B cell (primary cell): ENCODE data around the gene RBM33. TPM values are rescaled to one million over a fixed set of nuclear protein-coding genes. Genes with fewer than 3 reads are reported as not detected.

Experiments used
- ATAC-seq: fragments of 200-7000 bp; cut with Tn5 transposase; one replicate; pipeline ENCODE4 v1.10.0; 2021; ENCODE audit warnings: low read depth, mild to moderate bottlenecking, moderate number of reproducible peaks, moderate library complexity
- CTCF ChIA-PET: fragments of 350-600 bp; sonication (Branson Sonifier 250); formaldehyde crosslinking; loops from one replicate; lab custom pipeline; 2021; ENCODE audit warnings: antibody characterized with exemption, inconsistent platforms; lab: Charles Lee
- POLR2A ChIA-PET: fragments of 350-600 bp; sonication (Branson Sonifier 250); formaldehyde crosslinking; loops from one replicate; lab custom pipeline; 2021; ENCODE audit warnings: antibody characterized with exemption; lab: Charles Lee
- DNase-seq: peaks from one replicate; pipeline ENCODE4 v3.0.0; 2013
- H2AFZ ChIP-seq: 2 replicates; pipeline ENCODE4 v1.6.1; 2012; ENCODE audit warnings: mild to moderate bottlenecking, low read depth, low read length; ENCODE audit not compliant: insufficient read depth, poor library complexity, severe bottlenecking
- H3K27ac ChIP-seq, 2 donors: 1 replicate in 1 of 2; 2 replicates in 1 of 2; pipeline ENCODE4 v1.5.1; 2012 to 2013; ENCODE audit warnings: low read length in 2 of 2, mild to moderate bottlenecking in 2 of 2, moderate library complexity in 1 of 2
- H3K27me3 ChIP-seq, 4 experiments: fragments of 200-600 bp in 1 of 4; sonication (generic) in 1 of 4; replicated peaks in 1 of 4; 1 replicate in 2 of 4; 2 replicates in 2 of 4; pipeline versions ENCODE4 v1.6.1 to v1.7.0; 2013 to 2016; ENCODE audit warnings: low read length in 3 of 4, mild to moderate bottlenecking in 2 of 4, mixed read lengths in 1 of 4, moderate library complexity in 1 of 4; ENCODE audit not compliant: insufficient read depth in 4 of 4, control insufficient read depth in 3 of 4; ENCODE audit errors: control extremely low read depth in 1 of 4
- H3K36me3 ChIP-seq, 2 experiments: replicated peaks in 1 of 2; 1 replicate in 1 of 2; 2 replicates in 1 of 2; pipeline versions ENCODE4 v1.6.1 to v1.7.1; 2013; ENCODE audit warnings: low read length in 1 of 2; ENCODE audit not compliant: insufficient read depth in 2 of 2, control insufficient read depth in 1 of 2; ENCODE audit errors: control extremely low read depth in 1 of 2, extremely low read depth in 1 of 2
- H3K4me1 ChIP-seq, 2 donors: fragments of 200-600 bp in 1 of 2; sonication (generic) in 1 of 2; 1 replicate in 1 of 2; 2 replicates in 1 of 2; pipeline versions ENCODE4 v1.5.1 to v1.6.1; 2013 to 2017; ENCODE audit warnings: low read length in 2 of 2; ENCODE audit not compliant: control insufficient read depth in 2 of 2, insufficient read depth in 2 of 2
- H3K4me2 ChIP-seq: replicated peaks from 2 replicates; pipeline ENCODE3; 2012; ENCODE audit warnings: mild to moderate bottlenecking, low read depth, low read length; ENCODE audit not compliant: poor library complexity, severe bottlenecking
- H3K4me3 ChIP-seq, 5 experiments: fragments of 200-600 bp in 1 of 5; sonication (generic) in 1 of 5; 1 replicate in 3 of 5; 2 replicates in 2 of 5; pipeline versions ENCODE4 v1.5.1 to v1.7.0; 2011 to 2016; ENCODE audit warnings: low read length in 4 of 5, mild to moderate bottlenecking in 4 of 5, low read depth in 2 of 5, control low read depth in 1 of 5, moderate library complexity in 1 of 5; ENCODE audit not compliant: insufficient read depth in 1 of 5; ENCODE audit errors: control extremely low read depth in 1 of 5, extremely low read depth in 1 of 5
- H3K79me2 ChIP-seq: fragments of 200-600 bp; sonication (generic); one replicate; pipeline ENCODE4 v1.6.0; 2016; ENCODE audit warnings: low read length; ENCODE audit not compliant: control insufficient read depth, insufficient read depth
- H3K9ac ChIP-seq: fragments of 200-600 bp; sonication (generic); 2 replicates; pipeline ENCODE4 v1.6.1; 2017; ENCODE audit warnings: mild to moderate bottlenecking, low read length, moderate library complexity
- H3K9me3 ChIP-seq, 3 donors: one replicate each; pipeline versions ENCODE4 v1.6.1 to v1.7.1; 2013; ENCODE audit warnings: low read length in 2 of 3; ENCODE audit not compliant: control insufficient read depth in 2 of 3, insufficient read depth in 1 of 3; ENCODE audit errors: control extremely low read depth in 1 of 3
- H4K20me1 ChIP-seq: 2 replicates; pipeline ENCODE4 v1.6.0; 2012; ENCODE audit warnings: mild to moderate bottlenecking, low read length; ENCODE audit not compliant: insufficient read depth, control insufficient read depth, poor library complexity, severe bottlenecking
- H3K27ac Mint-ChIP-seq: one replicate; pipeline ENCODE4 v1.8.0; 2021; ENCODE audit warnings: mixed read lengths
- H3K27me3 Mint-ChIP-seq: one replicate; pipeline ENCODE4 v1.8.0; 2021; ENCODE audit warnings: mixed read lengths
- H3K4me1 Mint-ChIP-seq: one replicate; pipeline ENCODE4 v1.8.0; 2021; ENCODE audit warnings: mixed read lengths
- H3K4me3 Mint-ChIP-seq: one replicate; pipeline ENCODE4 v1.8.0; 2021; ENCODE audit warnings: mixed read lengths
- H3K9me3 Mint-ChIP-seq: one replicate; pipeline ENCODE4 v1.8.0; 2022; ENCODE audit warnings: mixed read lengths; ENCODE audit not compliant: insufficient read depth
- EZH2 ChIP-seq: IDR thresholded peaks from 2 replicates; pipeline ENCODE4 v1.6.1; 2012; ENCODE audit warnings: borderline replicate concordance, low read depth, mild to moderate bottlenecking, moderate library complexity, low read length; ENCODE audit not compliant: insufficient read depth, poor library complexity, severe bottlenecking
- WGBS: methylation state at CpG from one replicate; pipeline ENCODE4 v1.1.5; 2013; ENCODE audit warnings: missing lambda C conversion rate; ENCODE audit not compliant: insufficient coverage; 5-methylcytosine and 5-hydroxymethylcytosine counted together
- intact Hi-C: fragments of 100-400 bp; cut with micrococcal nuclease; formaldehyde crosslinking; loops from one replicate; pipeline ENCODE4 v1.10.0; 2022
- polyA plus RNA-seq: library from polyadenylated mRNA; depleted of rRNA; stranded (reverse); fragments of >200 nt; gene quantifications from 2 replicates; pipeline ENCODE4 v1.2.3, GENCODE V29; 2012
- total RNA-seq, 2 donors: library from RNA; stranded (reverse); fragments of 120-200 nt in 1 of 2; gene quantifications; 1 replicate in 1 of 2; 2 replicates in 1 of 2; pipeline versions ENCODE4 v1.2.3 to v1.2.4, GENCODE V29; 2013 to 2022
- TF ChIP-seq, protein P1 (sequence below): fragments of 200-600 bp; IDR thresholded peaks from one replicate; pipeline ENCODE4 v1.8.0; 2022; ENCODE audit warnings: antibody characterized with exemption, mild to moderate bottlenecking

The RBM33 gene
- total and polyA plus RNA-seq, 2 donors (not counting 1 experiment from before 2014, with no cell fraction given), result 33.5 to 189 TPM

DNA sequence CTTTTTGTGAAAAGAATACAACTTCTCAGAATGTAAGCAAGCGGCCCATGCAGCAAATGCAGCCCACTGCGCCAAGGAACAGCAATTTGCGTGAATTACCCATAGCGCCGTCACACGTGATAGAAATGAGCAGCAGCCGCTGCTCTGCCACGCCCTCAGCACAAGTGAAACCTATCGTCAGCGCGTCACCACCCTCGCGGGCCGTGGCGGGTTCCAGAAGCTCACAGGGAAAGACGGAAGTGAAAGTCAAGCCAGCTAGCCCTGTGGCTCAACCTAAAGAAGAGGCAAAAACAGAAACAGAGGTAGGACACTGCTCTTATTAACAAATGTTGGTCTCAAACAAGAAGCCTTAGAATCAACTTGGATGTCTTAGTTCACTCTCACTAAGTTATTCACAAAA is 97.3 kb downstream of the RBM33 start:
- peaks cover 33% of the 10 kb centered on the region for H3K4me1 Mint-ChIP-seq
- TF ChIP-seq, protein P1, sequence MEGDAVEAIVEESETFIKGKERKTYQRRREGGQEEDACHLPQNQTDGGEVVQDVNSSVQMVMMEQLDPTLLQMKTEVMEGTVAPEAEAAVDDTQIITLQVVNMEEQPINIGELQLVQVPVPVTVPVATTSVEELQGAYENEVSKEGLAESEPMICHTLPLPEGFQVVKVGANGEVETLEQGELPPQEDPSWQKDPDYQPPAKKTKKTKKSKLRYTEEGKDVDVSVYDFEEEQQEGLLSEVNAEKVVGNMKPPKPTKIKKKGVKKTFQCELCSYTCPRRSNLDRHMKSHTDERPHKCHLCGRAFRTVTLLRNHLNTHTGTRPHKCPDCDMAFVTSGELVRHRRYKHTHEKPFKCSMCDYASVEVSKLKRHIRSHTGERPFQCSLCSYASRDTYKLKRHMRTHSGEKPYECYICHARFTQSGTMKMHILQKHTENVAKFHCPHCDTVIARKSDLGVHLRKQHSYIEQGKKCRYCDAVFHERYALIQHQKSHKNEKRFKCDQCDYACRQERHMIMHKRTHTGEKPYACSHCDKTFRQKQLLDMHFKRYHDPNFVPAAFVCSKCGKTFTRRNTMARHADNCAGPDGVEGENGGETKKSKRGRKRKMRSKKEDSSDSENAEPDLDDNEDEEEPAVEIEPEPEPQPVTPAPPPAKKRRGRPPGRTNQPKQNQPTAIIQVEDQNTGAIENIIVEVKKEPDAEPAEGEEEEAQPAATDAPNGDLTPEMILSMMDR, result no peak
- TF ChIP-seq EZH2, result no peak

GRCh38 chr7:155743177-155743576 is 98.7 kb downstream of the RBM33 start:
- no peak overlapping the region for H3K4me2 ChIP-seq
- no peak overlapping the region for H3K9ac ChIP-seq
- Mint-ChIP-seq H3K4me3 (no peak overlapping the region), H3K4me1 (peaks cover 32% of the 10 kb centered on the region), H3K27me3 (no peaks in the 10 kb centered on the region), H3K27ac (no peak overlapping the region), H3K9me3 (no peaks in the 10 kb centered on the region)
- peaks cover 48% of the 10 kb centered on the region for H3K79me2 ChIP-seq
- H3K27me3 ChIP-seq, result no peaks in the 10 kb centered on the region
- ChIA-PET POLR2A (interaction anchor here (1.3 kb wide), 1 partner anchor 13 kb away, joined by 3 read pairs; no protein-coding TSS in a partner anchor), CTCF (interaction anchor here (1.2 to 14.4 kb wide), 3 partner anchors 10 to 146 kb away, joined by 3 to 242 read pairs (median 7); no protein-coding TSS in a partner anchor)
- TF ChIP-seq EZH2, result no peak
- TF ChIP-seq, protein P1, result no peak
- no peak for ATAC-seq
- H3K4me1 ChIP-seq, result no peaks in the 10 kb centered on the region
- peak overlapping the region in 1 of 2 donors; percentile 45 for H3K27ac ChIP-seq
- H2AFZ ChIP-seq, result no peak overlapping the region
- peaks cover 0 to 3% (median 0%) of the 10 kb centered on the region in 3 donors for H3K9me3 ChIP-seq
- WGBS, result no CpG with 5 or more reads among the region's 4 CpGs
- H3K4me3 ChIP-seq, result no peak overlapping the region
- DNase-seq, result no peak
- intact Hi-C loops, result loop anchor here (5.0 kb wide), 1 partner anchor 446 kb away; the partner anchor contains the start of gene INSIG1
- H3K36me3 ChIP-seq, result peaks cover 15 to 85% of the 10 kb centered on the region in 2 experiments
- H4K20me1 ChIP-seq, result peaks cover 16% of the 10 kb centered on the region

More for the DNA sequence above, 97.3 kb downstream of the RBM33 start:
- no peaks in the 10 kb centered on the region for H3K4me1 ChIP-seq
- peaks cover 5% of the 10 kb centered on the region for H4K20me1 ChIP-seq
- H3K9me3 ChIP-seq, result peaks cover 0 to 3% (median 0%) of the 10 kb centered on the region in 3 donors
- no peaks in the 10 kb centered on the region for H3K27me3 Mint-ChIP-seq
- intact Hi-C loops, result loop anchor here (2.0 to 5.0 kb wide), 2 partner anchors 17 to 445 kb away; partner anchors contain the start of gene INSIG1
- H3K4me3 Mint-ChIP-seq, result peak overlapping the region; percentile 34
- 92% methylated on average over 16 of the region's 16 CpGs for WGBS
- H3K4me3 ChIP-seq, result no peak overlapping the region
- DNase-seq (peak; percentile 67), ATAC-seq (peak; percentile 79)
- H3K27ac Mint-ChIP-seq, result peak overlapping the region; percentile 83
- no peak overlapping the region for H3K9ac ChIP-seq
- H3K9me3 Mint-ChIP-seq, result no peaks in the 10 kb centered on the region
- H3K79me2 ChIP-seq, result peaks cover 48% of the 10 kb centered on the region
- no peaks in the 10 kb centered on the region for H3K27me3 ChIP-seq
- H2AFZ ChIP-seq, result no peak overlapping the region
- no peak overlapping the region for H3K4me2 ChIP-seq
- ChIA-PET POLR2A (interaction anchor here (0.7 kb wide), 1 partner anchor 143 kb away, joined by 3 read pairs; no protein-coding TSS in a partner anchor), CTCF (interaction anchor here (1.6 to 14.4 kb wide), 2 partner anchors 26 to 145 kb away, joined by 7 to 242 read pairs; no protein-coding TSS in a partner anchor)
- H3K27ac ChIP-seq, result peak overlapping the region; percentile 31 to 58
- H3K36me3 ChIP-seq, result peaks cover 14 to 89% of the 10 kb centered on the region in 2 experiments
